ENCODE data around the gene RAG1. TPM values are rescaled to one million over a fixed set of nuclear protein-coding genes. Genes with fewer than 3 reads are reported as not detected.

The RAG1 gene
- total RNA-seq, 1 experiment from 2014 or later: 0.90 TPM

- Mint-ChIP-seq H3K4me3 (ENCODE audit: low read depth, unreplicated experiment) (no peak overlapping the region), H3K9me3 (ENCODE audit: low read depth, unreplicated experiment) (peaks cover 4% of the 10 kb centered on the region), H3K27ac (ENCODE audit: unreplicated experiment) (no peak overlapping the region), H3K36me3 (ENCODE audit: insufficient read depth, unreplicated experiment) (peaks cover 8% of the 10 kb centered on the region), H3K27me3 (ENCODE audit: unreplicated experiment) (peaks cover 16% of the 10 kb centered on the region), H3K4me1 (ENCODE audit: low read depth, unreplicated experiment) (no peaks in the 10 kb centered on the region)
- intact Hi-C loops (cut with micrococcal nuclease; ENCODE audit: unreplicated experiment): no loop called here
- BruUV-seq (replicated peaks): no TSS peak
- CTCF ChIA-PET: no interaction called here
- no peak for DNase-seq
- no peak for TF ChIP-seq CTCF (IDR thresholded peaks at IDR 0.05; ENCODE audit: unreplicated experiment)
Measured at GRCh38 chr11:36596880-36597279, 29.1 kb downstream of the RAG1 start.

- Mint-ChIP-seq H3K27me3 (ENCODE audit: unreplicated experiment) (peaks cover 4% of the 10 kb centered on the region), H3K9me3 (ENCODE audit: low read depth, unreplicated experiment) (peaks cover 1% of the 10 kb centered on the region), H3K27ac (ENCODE audit: unreplicated experiment) (no peak within 1 kb of the TSS), H3K36me3 (ENCODE audit: insufficient read depth, unreplicated experiment) (peaks cover 8% of the 10 kb centered on the region), H3K4me1 (ENCODE audit: low read depth, unreplicated experiment) (no peaks in the 10 kb centered on the region), H3K4me3 (ENCODE audit: low read depth, unreplicated experiment) (no peak within 1 kb of the TSS)
- TF ChIP-seq CTCF (IDR thresholded peaks at IDR 0.05; ENCODE audit: unreplicated experiment): no peak
- DNase-seq: no peak
- BruUV-seq (replicated peaks): no TSS peak
- intact Hi-C loops (cut with micrococcal nuclease; ENCODE audit: unreplicated experiment): no loop called here
- CTCF ChIA-PET: no interaction called here
Measured at GRCh38 chr11:36598051-36598450, 30.2 kb downstream of the RAG1 start, which contains the start of gene RAG2. Gene RAG2 (minus strand): TSS chr11:36598236. CDS start chr11:36594168, 4,068 bp downstream.

GRCh38 chr11:36600180-36600579, 32.4 kb downstream of the RAG1 start:
- Mint-ChIP-seq H3K27me3 (ENCODE audit: unreplicated experiment) (no peaks in the 10 kb centered on the region), H3K27ac (ENCODE audit: unreplicated experiment) (no peak overlapping the region), H3K9me3 (ENCODE audit: low read depth, unreplicated experiment) (no peaks in the 10 kb centered on the region), H3K36me3 (ENCODE audit: insufficient read depth, unreplicated experiment) (no peaks in the 10 kb centered on the region), H3K4me3 (ENCODE audit: low read depth, unreplicated experiment) (no peak overlapping the region), H3K4me1 (ENCODE audit: low read depth, unreplicated experiment) (no peaks in the 10 kb centered on the region)
- CTCF ChIA-PET: no interaction called here
- BruUV-seq (replicated peaks): no TSS peak
- no peak for TF ChIP-seq CTCF (IDR thresholded peaks at IDR 0.05; ENCODE audit: unreplicated experiment)
- intact Hi-C loops (cut with micrococcal nuclease; ENCODE audit: unreplicated experiment): no loop called here
- DNase-seq: no peak

GRCh38 chr11:36601155-36601554, 33.3 kb downstream of the RAG1 start:
- CTCF ChIA-PET: no interaction called here
- BruUV-seq (replicated peaks): no TSS peak
- H3K4me3 Mint-ChIP-seq (ENCODE audit: low read depth, unreplicated experiment): no peak overlapping the region
- intact Hi-C loops (cut with micrococcal nuclease; ENCODE audit: unreplicated experiment): no loop called here
- no peaks in the 10 kb centered on the region for H3K9me3 Mint-ChIP-seq (ENCODE audit: low read depth, unreplicated experiment)
- no peaks in the 10 kb centered on the region for H3K36me3 Mint-ChIP-seq (ENCODE audit: insufficient read depth, unreplicated experiment)
- no peak for DNase-seq
- TF ChIP-seq CTCF (IDR thresholded peaks at IDR 0.05; ENCODE audit: unreplicated experiment): no peak
- no peaks in the 10 kb centered on the region for H3K4me1 Mint-ChIP-seq (ENCODE audit: low read depth, unreplicated experiment)
- no peaks in the 10 kb centered on the region for H3K27me3 Mint-ChIP-seq (ENCODE audit: unreplicated experiment)
- no peak overlapping the region for H3K27ac Mint-ChIP-seq (ENCODE audit: unreplicated experiment)

All from Calu3 (cell line).